ENCODE data around the gene TRAF2. TPM values are rescaled to one million over a fixed set of nuclear protein-coding genes. Genes with fewer than 3 reads are reported as not detected.

The TRAF2 gene
- total RNA-seq, 1 experiment from 2014 or later, result 61.9 TPM

GRCh38 chr9:136963341-136963740 is 77.0 kb downstream of the TRAF2 start:
- in situ Hi-C loops (cut with HindIII; ENCODE audit: low pct_unique_long_range_greater_than_20kb, low sequenced_read_pairs), result no loop called here
- no peak for DNase-seq (ENCODE audit: low read depth)

- no peak for DNase-seq (ENCODE audit: low read depth)
Measured at GRCh38 chr9:136963751-136964150, 77.4 kb downstream of the TRAF2 start.

GRCh38 chr9:136964171-136964689 is 77.9 kb downstream of the TRAF2 start:
- no peak for DNase-seq (ENCODE audit: low read depth)
- in situ Hi-C loops (cut with HindIII; ENCODE audit: low pct_unique_long_range_greater_than_20kb, low sequenced_read_pairs), result no loop called here

More at GRCh38 chr9:136963751-136964150, 77.4 kb downstream of the TRAF2 start:
- in situ Hi-C loops (cut with HindIII; ENCODE audit: low pct_unique_long_range_greater_than_20kb, low sequenced_read_pairs), result no loop called here

DNA sequence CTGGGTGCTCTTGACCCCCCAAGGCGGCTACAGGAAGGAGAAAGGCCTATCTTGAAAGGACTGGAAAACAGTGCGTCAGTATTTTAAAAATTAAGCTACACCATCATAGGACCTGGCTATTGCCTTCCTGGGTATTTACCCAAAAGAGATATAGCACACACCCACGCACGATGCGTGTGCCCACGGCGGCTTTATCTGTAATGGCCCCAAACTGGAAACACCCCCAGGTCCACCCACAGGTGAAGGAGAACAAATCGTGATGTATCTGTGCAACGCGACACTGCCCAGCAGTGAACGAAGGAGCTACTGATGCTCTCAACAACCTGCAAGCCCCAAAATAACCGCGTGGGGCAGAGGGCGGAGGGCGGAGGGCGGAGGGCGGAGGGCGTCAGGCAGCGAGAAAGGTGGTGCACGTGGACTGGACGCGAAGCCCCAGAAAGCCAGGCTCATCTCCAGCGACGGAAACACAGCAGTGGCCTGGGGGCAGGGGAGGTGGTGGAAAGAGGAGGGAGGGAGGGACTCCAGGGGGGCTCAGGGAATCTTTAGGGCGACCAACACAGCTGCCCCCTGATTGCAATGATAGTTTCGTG is 78.6 kb downstream of the TRAF2 start:
- in situ Hi-C loops (cut with HindIII; ENCODE audit: low pct_unique_long_range_greater_than_20kb, low sequenced_read_pairs), result no loop called here
- no peak for DNase-seq (ENCODE audit: low read depth)

GRCh38 chr9:136965771-136966484 is 79.6 kb downstream of the TRAF2 start:
- in situ Hi-C loops (cut with HindIII; ENCODE audit: low pct_unique_long_range_greater_than_20kb, low sequenced_read_pairs), result no loop called here
- DNase-seq (ENCODE audit: low read depth), result no peak

GRCh38 chr9:136968333-136969127 is 82.2 kb downstream of the TRAF2 start:
- in situ Hi-C loops (cut with HindIII; ENCODE audit: low pct_unique_long_range_greater_than_20kb, low sequenced_read_pairs), result no loop called here
- DNase-seq (ENCODE audit: low read depth), result no peak

- in situ Hi-C loops (cut with HindIII; ENCODE audit: low pct_unique_long_range_greater_than_20kb, low sequenced_read_pairs), result no loop called here
Measured at GRCh38 chr9:136969150-136969549, 82.8 kb downstream of the TRAF2 start.

GRCh38 chr9:136969774-136970173 is 83.5 kb downstream of the TRAF2 start:
- in situ Hi-C loops (cut with HindIII; ENCODE audit: low pct_unique_long_range_greater_than_20kb, low sequenced_read_pairs), result no loop called here
- no peak for DNase-seq (ENCODE audit: low read depth)

More at GRCh38 chr9:136969150-136969549, 82.8 kb downstream of the TRAF2 start:
- no peak for DNase-seq (ENCODE audit: low read depth)

- DNase-seq (ENCODE audit: low read depth), result no peak
- in situ Hi-C loops (cut with HindIII; ENCODE audit: low pct_unique_long_range_greater_than_20kb, low sequenced_read_pairs), result no loop called here
Measured at GRCh38 chr9:136970361-136970760, 84.0 kb downstream of the TRAF2 start.

DNA sequence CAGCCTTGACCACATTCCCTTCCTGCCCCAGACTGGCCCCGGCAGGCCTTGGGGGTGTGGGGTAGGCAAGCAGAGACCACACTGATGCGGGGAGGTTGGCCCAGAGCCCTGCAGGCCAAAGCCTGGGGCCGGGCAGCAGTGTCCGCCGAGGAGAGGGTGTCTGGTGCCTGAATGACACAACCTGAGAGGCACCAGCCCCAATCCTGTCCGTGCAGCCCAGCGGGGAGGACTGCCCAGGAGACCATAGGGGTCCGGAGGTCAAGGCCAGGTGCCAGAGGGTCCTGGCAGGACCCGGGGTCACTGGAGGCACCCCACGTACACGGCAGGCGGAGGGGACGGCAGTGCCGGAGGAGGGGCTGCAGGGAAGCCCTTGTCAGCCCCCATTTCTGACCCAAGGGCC is 85.4 kb downstream of the TRAF2 start:
- in situ Hi-C loops (cut with HindIII; ENCODE audit: low pct_unique_long_range_greater_than_20kb, low sequenced_read_pairs), result no loop called here
- no peak for DNase-seq (ENCODE audit: low read depth)

DNA sequence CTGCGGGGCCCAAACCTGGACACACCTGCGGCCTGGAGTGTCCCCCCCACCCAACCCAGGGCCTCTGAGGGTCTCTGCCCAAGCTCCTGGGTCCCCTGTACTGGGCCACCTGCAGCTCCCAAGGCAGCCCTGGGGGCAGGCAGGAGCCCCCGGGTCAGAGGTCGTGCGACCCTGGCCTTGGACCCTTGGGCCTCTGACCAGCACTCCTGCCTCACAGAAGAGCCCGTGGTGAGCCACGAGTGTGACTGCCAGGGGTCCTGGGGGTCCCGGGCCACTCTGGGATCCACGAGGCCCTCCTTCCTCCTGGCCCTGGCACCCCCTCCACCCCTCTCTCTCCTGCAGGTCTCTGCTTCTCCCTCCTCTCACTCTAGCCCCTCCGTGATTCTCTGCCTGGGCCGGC is 86.0 kb downstream of the TRAF2 start:
- in situ Hi-C loops (cut with HindIII; ENCODE audit: low pct_unique_long_range_greater_than_20kb, low sequenced_read_pairs), result no loop called here
- DNase-seq (ENCODE audit: low read depth), result no peak

DNA sequence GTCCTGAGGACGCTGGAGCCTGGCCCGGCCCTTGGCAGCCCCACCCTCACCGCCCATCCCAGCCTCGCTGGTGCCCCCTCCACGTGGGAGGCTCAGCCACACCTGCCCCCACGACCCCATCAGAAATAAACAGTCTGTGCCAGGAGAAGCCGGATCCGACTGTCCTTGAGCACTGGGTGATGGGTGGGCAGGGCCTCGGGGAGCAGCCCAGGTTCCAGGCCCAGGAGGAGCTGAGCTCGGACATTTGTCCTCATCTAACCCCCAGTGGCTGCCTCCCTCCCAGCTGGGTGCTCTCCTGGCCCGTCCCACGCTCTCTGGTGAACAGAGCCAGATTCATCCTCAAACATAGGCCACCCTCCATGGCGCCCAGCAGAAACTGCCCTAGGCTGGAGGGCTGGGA is 86.4 kb downstream of the TRAF2 start:
- DNase-seq (ENCODE audit: low read depth), result no peak
- in situ Hi-C loops (cut with HindIII; ENCODE audit: low pct_unique_long_range_greater_than_20kb, low sequenced_read_pairs), result no loop called here

DNA sequence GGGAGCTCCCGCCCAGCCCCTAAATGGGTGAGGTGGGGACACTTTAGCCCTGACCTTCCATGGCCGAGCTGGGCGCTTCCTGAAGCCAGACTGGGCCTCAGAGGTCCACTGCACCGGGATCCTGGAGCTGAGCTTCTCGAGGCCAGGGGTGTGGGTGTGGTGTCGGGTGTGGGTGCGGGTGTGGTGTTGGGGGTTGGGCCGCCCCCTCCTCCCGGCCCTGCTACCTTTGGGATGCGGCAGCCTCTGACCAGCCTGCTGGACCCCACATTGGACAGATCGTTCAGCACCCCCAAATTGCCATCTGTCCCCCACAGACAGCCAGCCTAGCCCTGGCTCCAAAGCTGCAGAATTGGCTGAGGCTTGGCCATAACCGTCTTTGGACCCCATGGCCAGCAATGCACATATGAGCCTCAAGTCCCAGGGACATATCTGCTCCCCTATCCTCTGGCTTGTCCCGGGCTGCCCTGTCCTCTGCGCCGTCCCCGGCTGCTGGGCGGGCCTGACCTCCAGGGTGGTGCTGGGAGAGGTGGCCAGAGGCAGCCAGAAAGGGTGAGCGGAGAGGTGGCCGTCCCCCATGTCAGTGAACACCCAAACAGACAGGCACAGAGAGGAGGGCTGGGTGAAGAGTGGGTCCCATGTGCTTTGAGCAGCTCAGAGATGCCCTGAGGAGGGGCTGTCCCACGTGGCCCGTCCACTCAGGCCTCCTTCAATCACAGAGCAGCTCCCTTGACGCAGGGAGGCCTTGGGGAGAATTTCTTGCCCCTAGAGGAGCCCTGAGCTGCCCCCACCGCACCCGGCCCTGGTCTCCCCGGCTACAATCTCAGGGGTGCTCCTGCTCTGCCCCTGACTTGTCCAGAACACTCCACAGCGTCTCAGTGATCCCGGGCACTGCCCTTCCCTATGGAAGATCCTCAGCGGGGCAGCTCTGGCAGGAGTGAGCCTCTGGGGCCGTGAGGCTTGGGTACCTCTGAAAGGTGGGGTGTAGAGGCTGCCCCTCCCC is 87.6 kb downstream of the TRAF2 start:
- DNase-seq (ENCODE audit: low read depth), result no peak
- in situ Hi-C loops (cut with HindIII; ENCODE audit: low pct_unique_long_range_greater_than_20kb, low sequenced_read_pairs), result no loop called here

- no peak for DNase-seq (ENCODE audit: low read depth)
- in situ Hi-C loops (cut with HindIII; ENCODE audit: low pct_unique_long_range_greater_than_20kb, low sequenced_read_pairs), result no loop called here
Measured at GRCh38 chr9:136974817-136975535, 88.7 kb downstream of the TRAF2 start.

- DNase-seq (ENCODE audit: low read depth), result no peak
Measured at GRCh38 chr9:136975644-136976043, 89.3 kb downstream of the TRAF2 start.

More at GRCh38 chr9:136975644-136976043, 89.3 kb downstream of the TRAF2 start:
- in situ Hi-C loops (cut with HindIII; ENCODE audit: low pct_unique_long_range_greater_than_20kb, low sequenced_read_pairs), result no loop called here
